Astrocyte (in vitro differentiated cells and primary cell): ENCODE results near the gene YTHDC2. TPM values are rescaled to one million over a fixed set of nuclear protein-coding genes. Genes with fewer than 3 reads are reported as not detected.

Source experiments
- DNase-seq: peaks from one replicate; pipeline ENCODE4 v3.0.0-alpha.2; 2010; ENCODE audit warnings: low read depth
- FAIRE-seq: peaks from 2 replicates; lab custom pipeline; 2011; peaks lifted over from hg19 to GRCh38; lab: Jason Lieb, UNC
- H2AFZ ChIP-seq: 2 replicates; pipeline ENCODE4 v1.6.0; 2012; ENCODE audit warnings: low read depth, low read length, inconsistent platforms
- H3K27ac ChIP-seq: 2 replicates; pipeline ENCODE4 v1.5.1; 2011; ENCODE audit warnings: low read depth, low read length, inconsistent platforms
- H3K27me3 ChIP-seq: 2 replicates; pipeline ENCODE4 v1.6.0; 2011; ENCODE audit warnings: low read length, inconsistent platforms; ENCODE audit not compliant: insufficient read depth
- H3K36me3 ChIP-seq: 2 replicates; pipeline ENCODE4 v1.5.1; 2011; ENCODE audit warnings: low read length, inconsistent platforms; ENCODE audit not compliant: insufficient read depth
- H3K4me1 ChIP-seq: 2 replicates; pipeline ENCODE4 v1.5.1; 2011; ENCODE audit warnings: low read length, inconsistent platforms; ENCODE audit not compliant: insufficient read depth
- H3K4me2 ChIP-seq: 2 replicates; pipeline ENCODE4 v1.6.0; 2012; ENCODE audit warnings: low read length, inconsistent platforms
- H3K4me3 ChIP-seq: 2 replicates; pipeline ENCODE4 v1.5.1; 2011; ENCODE audit warnings: low read depth, mild to moderate bottlenecking, low read length, inconsistent platforms; ENCODE audit not compliant: insufficient read depth
- H3K79me2 ChIP-seq: 2 replicates; pipeline ENCODE4 v1.6.0; 2012; ENCODE audit warnings: mild to moderate bottlenecking, low read length, inconsistent platforms; ENCODE audit not compliant: insufficient read depth
- H3K9ac ChIP-seq: 2 replicates; pipeline ENCODE4 v1.6.0; 2012; ENCODE audit warnings: mild to moderate bottlenecking, low read length, inconsistent platforms
- H3K9me3 ChIP-seq: 2 replicates; pipeline ENCODE4 v1.5.1; 2012; ENCODE audit warnings: low read depth, mild to moderate bottlenecking, low read length, inconsistent platforms; ENCODE audit not compliant: insufficient read depth
- H4K20me1 ChIP-seq: 2 replicates; pipeline ENCODE4 v1.6.0; 2012; ENCODE audit warnings: low read length, inconsistent platforms; ENCODE audit not compliant: insufficient read depth
- H3K27ac Mint-ChIP-seq: one replicate; pipeline ENCODE4 v1.8.0; 2021; ENCODE audit warnings: mild to moderate bottlenecking, mixed read lengths; ENCODE audit not compliant: unreplicated experiment
- H3K27me3 Mint-ChIP-seq: one replicate; pipeline ENCODE4 v1.8.0; 2021; ENCODE audit warnings: low read depth, mixed read lengths; ENCODE audit not compliant: unreplicated experiment
- H3K36me3 Mint-ChIP-seq: one replicate; pipeline ENCODE4 v1.8.0; 2021; ENCODE audit warnings: low read depth, mixed read lengths; ENCODE audit not compliant: unreplicated experiment
- H3K4me1 Mint-ChIP-seq: one replicate; pipeline ENCODE4 v1.8.0; 2021; ENCODE audit warnings: low read depth, mixed read lengths; ENCODE audit not compliant: unreplicated experiment
- H3K4me3 Mint-ChIP-seq: one replicate; pipeline ENCODE4 v1.8.0; 2021; ENCODE audit warnings: mild to moderate bottlenecking, moderate library complexity, mixed read lengths; ENCODE audit not compliant: unreplicated experiment
- H3K9me3 Mint-ChIP-seq: one replicate; pipeline ENCODE4 v1.8.0; 2021; ENCODE audit warnings: mild to moderate bottlenecking, mixed read lengths; ENCODE audit not compliant: unreplicated experiment
- CTCF ChIP-seq: IDR thresholded peaks from 2 replicates; pipeline ENCODE4 v1.5.1; 2011; ENCODE audit warnings: low read depth, mild to moderate bottlenecking, inconsistent platforms, low read length, moderate library complexity; ENCODE audit not compliant: insufficient read depth
- EZH2 ChIP-seq: IDR thresholded peaks from 2 replicates; pipeline ENCODE4 v1.6.1; 2012; ENCODE audit warnings: mild to moderate bottlenecking, low read length, inconsistent platforms; ENCODE audit not compliant: insufficient read depth
- total RNA-seq: library from RNA; stranded (reverse); gene quantifications from 2 replicates; pipeline ENCODE4 v1.2.1, GENCODE V29; 2021

YTHDC2 gene
- total RNA-seq, 1 donor from 2014 or later, result 21.2 TPM

DNA sequence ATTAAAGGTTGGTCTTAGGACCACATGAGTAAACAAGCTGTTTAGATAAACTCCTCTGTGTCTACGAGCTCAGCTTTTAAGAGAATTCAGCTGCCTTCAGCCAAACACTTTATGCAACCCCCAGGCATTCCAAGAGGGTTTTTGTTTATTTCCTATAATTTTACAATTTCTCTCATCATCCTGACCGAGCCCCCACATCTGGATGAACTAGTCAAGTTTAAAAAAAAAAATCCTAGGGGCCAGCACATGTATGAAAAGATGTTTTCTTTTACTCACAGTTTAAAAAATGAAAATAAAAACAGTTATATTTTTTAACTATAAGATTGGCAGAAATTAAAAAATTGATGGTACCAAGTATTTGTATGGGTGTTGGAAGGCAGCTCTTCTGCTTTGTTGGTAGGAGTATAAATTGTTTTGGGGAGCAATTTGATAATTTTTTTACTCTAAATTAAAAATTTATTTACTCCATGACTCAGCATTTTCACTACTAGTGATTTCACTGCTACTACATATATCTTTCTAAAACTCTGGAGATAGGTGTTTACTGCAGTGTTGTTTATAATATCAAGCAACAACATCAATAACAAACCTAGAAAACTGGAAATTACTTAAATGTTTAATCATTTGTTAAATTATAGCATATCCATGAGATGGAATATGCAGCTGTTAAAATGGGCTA, 18.1 kb downstream of the YTHDC2 start:
- H3K36me3 ChIP-seq, result peaks cover 6% of the 10 kb centered on the region
- H4K20me1 ChIP-seq, result no peaks in the 10 kb centered on the region
- Mint-ChIP-seq H3K9me3 (peaks cover 6% of the 10 kb centered on the region), H3K4me1 (no peaks in the 10 kb centered on the region), H3K36me3 (peaks cover 28% of the 10 kb centered on the region), H3K27ac (no peak overlapping the region), H3K27me3 (no peaks in the 10 kb centered on the region), H3K4me3 (no peak overlapping the region)
- FAIRE-seq (no peak), DNase-seq (no peak)
- H3K4me2 ChIP-seq, result no peak overlapping the region
- no peaks in the 10 kb centered on the region for H3K4me1 ChIP-seq
- H3K9ac ChIP-seq, result no peak overlapping the region
- TF ChIP-seq CTCF (no peak), EZH2 (no peak)
- no peak overlapping the region for H3K4me3 ChIP-seq
- H3K79me2 ChIP-seq, result peaks cover 19% of the 10 kb centered on the region
- H3K9me3 ChIP-seq, result peaks cover 7% of the 10 kb centered on the region
- no peaks in the 10 kb centered on the region for H3K27me3 ChIP-seq
- no peak overlapping the region for H3K27ac ChIP-seq
- H2AFZ ChIP-seq, result no peak overlapping the region

DNA sequence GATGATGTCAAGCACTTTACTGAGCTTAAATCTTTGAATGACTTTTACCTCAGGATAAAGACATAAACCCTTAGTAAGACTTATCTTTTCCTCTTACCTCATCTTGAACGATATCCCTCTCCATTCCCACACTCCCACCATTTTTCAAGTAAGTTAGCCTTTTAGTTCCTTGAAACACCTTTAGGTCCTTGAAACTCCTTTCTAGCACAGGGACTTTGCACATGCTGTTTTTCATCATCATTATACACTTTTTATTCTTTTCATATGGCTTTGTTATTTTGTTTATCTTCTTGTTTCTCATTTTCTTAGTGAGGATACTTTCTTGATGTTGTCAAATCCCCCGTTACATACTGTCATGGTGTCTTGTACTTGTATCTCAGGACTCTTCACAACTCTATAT, 24.8 kb downstream of the YTHDC2 start:
- TF ChIP-seq EZH2 (no peak), CTCF (no peak)
- DNase-seq (no peak), FAIRE-seq (no peak)
- Histone ChIP-seq H3K27ac (no peak overlapping the region), H3K27me3 (no peaks in the 10 kb centered on the region), H3K4me2 (no peak overlapping the region), H3K4me3 (no peak overlapping the region), H3K9ac (no peak overlapping the region), H3K79me2 (no peaks in the 10 kb centered on the region), H2AFZ (no peak overlapping the region), H3K9me3 (no peaks in the 10 kb centered on the region), H4K20me1 (no peaks in the 10 kb centered on the region), H3K4me1 (no peaks in the 10 kb centered on the region), H3K36me3 (peaks cover 14% of the 10 kb centered on the region)
- no peaks in the 10 kb centered on the region for H3K4me1 Mint-ChIP-seq
- H3K27me3 Mint-ChIP-seq, result no peaks in the 10 kb centered on the region
- no peak overlapping the region for H3K4me3 Mint-ChIP-seq
- no peaks in the 10 kb centered on the region for H3K9me3 Mint-ChIP-seq
- no peak overlapping the region for H3K27ac Mint-ChIP-seq
- peaks cover 13% of the 10 kb centered on the region for H3K36me3 Mint-ChIP-seq

GRCh38 chr5:113546703-113547183, 33.2 kb downstream of the YTHDC2 start:
- H3K27me3 ChIP-seq, result no peaks in the 10 kb centered on the region
- Mint-ChIP-seq H3K4me3 (no peak overlapping the region), H3K36me3 (peaks cover 18% of the 10 kb centered on the region), H3K4me1 (peaks cover 11% of the 10 kb centered on the region), H3K9me3 (no peaks in the 10 kb centered on the region), H3K27ac (peak overlapping the region; percentile 35), H3K27me3 (no peaks in the 10 kb centered on the region)
- H3K4me3 ChIP-seq, result peak overlapping the region; percentile 5
- H3K9me3 ChIP-seq, result no peaks in the 10 kb centered on the region
- no peaks in the 10 kb centered on the region for H4K20me1 ChIP-seq
- TF ChIP-seq CTCF (no peak), EZH2 (no peak)
- peak overlapping the region; percentile 62 for H3K4me2 ChIP-seq
- H3K79me2 ChIP-seq, result no peaks in the 10 kb centered on the region
- H2AFZ ChIP-seq, result no peak overlapping the region
- peaks cover 23% of the 10 kb centered on the region for H3K36me3 ChIP-seq
- peaks cover 4% of the 10 kb centered on the region for H3K4me1 ChIP-seq
- H3K27ac ChIP-seq, result peak overlapping the region; percentile 59
- DNase-seq (peak; percentile 93), FAIRE-seq (no peak)
- peak overlapping the region; percentile 28 for H3K9ac ChIP-seq
